HG03378 (cell line): ENCODE measurements around the gene COX19.
"Not testable (repeated sequence)": the region's sequence is repeated elsewhere in the genome, so short reads cannot be mapped to it uniquely, and the experiment has no call there.

ENCODE experiments used
- ATAC-seq: cut with Tn5 transposase; IDR thresholded peaks from one replicate; pipeline ENCODE4 v1.9.1; 2021; ENCODE audit warnings: mild to moderate bottlenecking, moderate library complexity; ENCODE audit not compliant: unreplicated experiment

Gene COX19

DNA sequence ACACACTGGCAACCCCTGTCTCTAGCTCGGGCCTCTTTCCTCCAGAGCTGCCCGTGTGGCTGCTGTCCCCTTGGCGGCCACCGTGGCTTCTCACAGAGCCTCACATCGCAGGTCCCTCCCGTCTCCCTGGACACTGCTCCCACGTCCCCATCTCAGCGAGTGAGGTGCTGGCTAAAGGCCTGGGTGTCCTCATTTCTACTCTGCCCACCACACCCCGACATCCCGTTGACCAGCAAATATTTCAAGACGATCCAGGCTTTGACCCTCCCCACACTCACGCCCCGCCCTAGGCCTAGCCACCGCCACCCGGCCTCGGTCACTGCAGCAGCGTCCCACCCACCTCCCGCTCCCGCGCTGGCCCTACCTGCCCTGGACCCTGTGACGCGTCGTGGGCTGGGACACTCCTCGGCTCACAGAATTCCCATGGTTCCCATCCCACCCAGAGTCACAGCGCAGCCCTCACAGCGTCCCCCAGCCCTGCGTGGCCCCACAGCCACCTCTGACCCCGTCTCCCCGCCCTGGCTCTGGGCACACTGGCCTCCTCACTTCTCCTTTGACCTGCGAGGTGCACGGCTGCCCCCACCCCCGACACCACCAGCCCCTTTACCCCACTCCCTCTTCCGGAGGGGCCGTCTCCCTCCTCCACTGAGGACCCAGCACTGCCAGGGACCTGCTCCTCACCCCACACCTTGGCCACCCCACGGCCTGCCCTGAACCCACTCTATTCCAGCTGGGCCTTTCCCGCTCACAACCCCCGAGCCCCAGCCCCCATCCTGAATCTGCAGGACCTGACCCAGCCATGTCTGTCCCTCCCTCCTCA, 27.7 kb downstream of the COX19 start:
- no peak for ATAC-seq

DNA sequence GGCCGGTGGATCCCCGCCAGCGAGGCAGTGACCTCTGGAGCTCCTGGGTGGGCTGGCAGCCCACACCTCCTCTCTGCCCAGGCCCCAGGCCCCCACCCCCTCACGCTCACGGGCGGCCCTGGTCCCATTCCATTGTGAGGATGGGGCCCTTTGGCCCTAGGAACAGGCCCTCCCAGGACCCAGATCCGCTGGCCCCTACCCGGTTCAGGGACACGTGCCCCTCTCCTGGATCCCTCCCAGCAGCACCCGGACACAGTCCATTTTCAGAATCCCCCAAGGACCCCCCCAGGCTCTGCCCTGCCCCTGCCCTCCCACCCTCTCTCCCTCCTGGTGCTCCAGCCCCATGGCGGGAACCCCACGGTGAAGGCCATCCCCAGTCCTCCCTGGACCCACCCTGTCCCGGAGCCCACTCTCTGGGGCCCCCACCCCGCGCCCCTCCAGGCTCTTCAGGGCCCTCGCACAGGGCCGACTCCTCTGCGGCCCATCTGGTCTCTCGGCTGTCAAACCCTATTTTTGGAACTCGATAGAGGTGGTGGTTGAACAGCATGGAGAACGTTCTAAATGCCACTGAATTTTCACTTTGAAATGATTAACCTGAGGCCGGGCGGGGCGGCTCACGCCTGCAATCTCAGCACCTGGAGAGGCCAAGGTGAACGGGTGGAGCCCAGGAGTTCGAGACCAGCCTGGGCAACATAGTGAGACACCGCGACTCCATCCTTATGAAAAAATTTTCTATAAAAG, 28.9 kb downstream of the COX19 start:
- no peak for ATAC-seq

DNA sequence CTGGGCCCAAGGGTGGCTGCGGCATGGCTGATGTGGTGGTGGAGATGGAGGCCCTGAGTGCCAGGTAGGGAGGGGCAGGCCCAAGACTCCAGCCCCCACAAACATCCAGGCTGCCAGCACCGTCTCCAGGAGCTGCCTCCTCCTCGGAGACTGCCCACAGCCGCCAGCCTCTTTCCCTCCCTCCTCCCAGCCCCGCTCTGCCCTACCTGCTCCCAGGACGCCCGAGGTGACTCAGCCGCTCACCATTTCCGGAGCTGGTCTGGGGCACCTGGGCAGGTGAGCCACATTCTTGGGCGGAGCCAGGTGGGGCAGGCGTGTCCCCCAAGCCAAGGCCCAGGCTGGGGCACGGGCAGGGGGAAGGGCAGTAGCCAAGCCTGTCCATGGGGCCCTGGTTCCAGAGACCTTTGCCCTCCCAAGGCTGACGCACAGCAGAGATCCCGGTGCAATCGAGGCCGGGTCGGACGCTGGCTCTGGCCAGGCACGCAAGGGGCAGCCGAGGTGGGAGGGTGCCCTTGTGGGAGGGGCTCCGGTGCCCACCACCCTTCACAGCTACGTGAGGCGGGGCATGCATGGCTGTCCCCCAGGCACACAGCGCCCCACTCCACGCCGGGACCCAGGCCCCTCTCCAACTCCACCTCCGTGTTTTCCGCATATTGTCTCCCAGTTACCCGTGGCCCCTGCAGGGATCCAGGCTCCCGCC, 29.6 kb downstream of the COX19 start:
- no peak for ATAC-seq

DNA sequence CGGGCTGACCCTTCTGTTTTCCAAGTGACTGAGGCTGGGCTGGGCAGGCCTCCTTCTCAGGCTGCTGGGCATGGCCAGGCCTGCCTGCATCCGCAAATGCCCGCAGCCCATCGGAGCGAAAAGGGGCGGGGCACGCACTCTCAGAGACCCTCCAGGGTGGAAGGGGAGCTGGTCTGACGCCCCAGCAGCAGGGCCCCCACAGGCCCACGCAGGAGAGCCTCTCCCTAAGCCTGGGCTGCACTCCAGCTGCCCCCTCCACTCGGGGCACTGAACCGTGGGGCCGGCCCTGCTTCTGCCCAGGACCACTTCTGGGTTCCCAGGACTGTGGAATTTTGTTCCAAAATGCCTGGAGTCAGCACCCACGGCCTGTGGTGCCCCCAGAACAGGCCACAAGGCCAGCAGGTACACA, 30.2 kb downstream of the COX19 start:
- ATAC-seq = no peak

DNA sequence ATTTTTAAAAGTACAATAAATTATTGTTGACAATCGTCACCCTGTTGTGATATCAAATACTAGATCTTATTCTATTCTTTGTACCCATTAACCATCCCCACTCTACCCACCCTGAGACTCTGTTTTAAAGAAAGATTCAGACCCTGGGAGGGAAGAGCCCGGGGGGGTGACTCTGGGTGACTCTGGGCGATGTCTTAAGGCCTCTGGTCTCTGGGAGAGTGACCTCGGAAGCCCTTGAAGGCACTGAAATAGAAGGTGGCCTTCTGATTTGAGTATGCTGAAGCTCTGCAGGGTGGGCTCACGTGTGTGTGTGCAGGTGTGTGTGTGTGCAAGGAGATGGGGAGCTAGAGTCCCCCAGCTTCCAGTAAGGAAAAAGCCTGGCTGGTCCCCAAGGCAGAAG, 30.6 kb downstream of the COX19 start:
- no peak for ATAC-seq

DNA sequence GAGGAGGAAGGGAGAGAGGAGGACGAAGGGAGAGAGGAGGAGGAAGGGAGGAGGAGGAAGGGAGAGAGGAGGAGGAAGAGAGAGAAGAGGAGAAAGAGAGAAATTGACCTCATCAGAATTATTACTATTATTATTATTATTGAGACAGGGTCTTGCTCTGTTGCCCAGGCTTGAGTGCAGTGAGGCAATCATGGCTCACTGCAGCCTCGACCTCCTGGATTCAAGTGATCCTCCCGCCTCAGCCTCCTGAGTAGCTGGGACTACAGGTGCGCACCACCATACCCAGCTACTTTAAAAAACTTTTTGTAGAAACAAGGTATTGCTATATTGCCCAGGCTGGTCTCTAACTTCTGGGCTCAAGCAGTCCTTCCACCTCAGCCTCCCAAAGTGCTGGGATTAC, 31.6 kb downstream of the COX19 start:
- not testable (repeated sequence) for ATAC-seq

DNA sequence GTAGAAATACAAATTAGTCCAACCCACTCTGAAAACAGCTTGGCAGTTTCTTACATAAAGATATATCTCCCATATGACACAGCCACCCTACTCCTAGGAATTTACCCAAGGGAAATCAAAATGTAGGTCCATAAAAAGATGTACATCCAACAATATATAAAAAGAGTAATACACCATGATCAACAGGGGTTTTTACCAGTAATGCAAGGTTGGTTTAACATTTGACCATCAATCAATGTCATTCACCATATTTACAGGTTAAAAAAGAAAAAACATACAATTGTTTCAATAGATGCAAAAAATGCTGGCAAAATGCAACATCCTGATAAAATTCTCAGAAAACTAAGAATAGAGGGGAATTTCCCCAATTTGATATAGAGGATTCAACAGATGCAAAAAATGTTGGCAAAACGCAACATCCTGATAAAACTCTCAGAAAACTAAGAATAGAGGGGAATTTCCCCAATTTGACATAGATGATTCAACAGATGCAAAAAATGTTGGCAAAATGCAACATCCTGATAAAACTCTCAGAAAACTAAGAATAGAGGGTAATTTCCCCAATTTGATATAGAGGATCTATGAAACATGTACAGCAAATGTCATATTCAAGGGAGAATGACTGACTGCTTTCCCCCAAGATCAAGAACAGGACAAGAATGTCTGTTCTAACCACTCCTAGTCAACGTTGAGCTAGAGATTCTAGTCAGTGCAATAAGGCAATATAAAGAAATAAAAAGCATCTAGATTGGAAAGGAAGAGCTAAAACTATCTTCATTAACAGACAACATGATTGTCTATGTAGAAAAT, 34.5 kb downstream of the COX19 start:
- ATAC-seq = no peak

DNA sequence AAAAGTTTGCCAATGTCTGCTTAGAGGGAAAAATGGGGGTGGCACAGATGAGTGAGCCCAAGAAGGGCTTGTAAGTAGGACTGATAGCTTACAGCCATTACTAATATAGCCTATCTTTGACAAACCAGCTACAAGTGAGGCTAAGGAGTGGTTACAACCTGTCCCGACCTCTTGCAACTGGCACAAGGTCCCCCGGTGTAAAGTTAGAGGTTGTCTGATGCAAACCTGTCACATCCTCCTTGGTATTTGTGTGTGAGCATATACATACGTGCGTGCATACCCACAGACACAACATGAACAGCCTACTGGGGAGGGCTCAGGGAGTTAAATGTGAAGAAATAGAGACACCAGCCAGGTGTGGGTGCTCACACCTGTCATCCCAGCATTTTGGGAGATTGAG, 35.5 kb downstream of the COX19 start:
- ATAC-seq = no peak

DNA sequence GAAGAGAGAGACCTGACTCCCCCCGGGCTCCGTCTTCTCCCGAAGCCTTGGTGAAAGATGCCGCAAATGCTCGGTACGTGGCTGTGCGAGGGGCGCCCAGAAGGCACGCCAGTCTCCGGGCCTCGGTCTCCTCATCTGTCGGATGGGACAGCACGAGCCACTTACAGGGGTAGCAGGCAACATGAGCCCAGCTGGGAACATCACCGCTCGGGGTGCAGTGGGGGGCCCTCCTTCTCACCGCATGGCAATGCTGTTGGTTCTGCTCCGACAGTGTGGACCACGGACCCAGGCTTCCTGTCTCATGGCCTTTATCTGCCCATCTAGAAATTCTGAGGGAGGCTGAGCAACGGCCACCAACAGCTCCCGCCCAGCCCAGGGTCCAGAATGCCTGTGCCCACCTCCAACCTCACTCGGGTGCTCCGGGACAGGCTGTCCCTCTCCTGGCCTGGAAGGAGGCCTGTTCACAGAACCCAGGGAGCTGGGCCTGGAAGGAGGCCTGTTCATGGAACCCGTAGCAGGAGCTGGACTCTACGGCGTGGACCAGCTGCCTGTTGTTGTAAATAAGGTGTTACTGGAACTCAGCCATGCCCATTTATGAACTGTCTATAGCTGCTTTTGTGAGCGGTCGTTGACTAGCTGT, 36.7 kb downstream of the COX19 start:
- no peak for ATAC-seq

DNA sequence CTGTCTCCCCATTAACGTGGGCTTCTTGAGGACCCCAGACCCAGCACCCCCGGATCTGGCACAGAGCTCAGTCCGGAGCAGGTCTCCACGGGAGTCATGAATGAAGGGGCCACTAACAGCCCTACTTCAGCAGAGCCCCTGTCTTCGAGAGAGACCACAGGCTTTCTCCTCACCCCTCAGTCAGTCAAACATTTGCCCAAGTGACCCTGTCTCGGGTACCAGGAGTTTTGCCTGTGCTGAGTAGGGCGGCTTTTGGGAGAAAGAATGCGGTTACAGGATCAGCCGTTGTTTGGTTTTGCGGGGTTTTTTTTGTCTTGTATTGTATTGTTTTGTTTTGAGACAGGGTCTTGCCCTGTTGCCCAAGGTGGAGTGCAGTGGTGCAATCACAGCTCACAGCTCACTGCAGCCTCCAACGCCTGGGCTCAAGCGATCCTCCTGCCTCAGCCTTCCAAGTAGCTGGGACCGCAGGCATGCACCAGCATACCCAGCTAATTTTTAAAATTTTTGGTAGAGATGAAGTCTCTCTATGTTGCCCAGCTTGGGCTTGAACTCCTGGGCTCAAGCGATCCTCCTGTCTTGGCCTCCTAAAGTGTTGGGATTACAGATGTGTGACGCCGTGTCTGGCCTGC, 37.4 kb downstream of the COX19 start:
- ATAC-seq = no peak

DNA sequence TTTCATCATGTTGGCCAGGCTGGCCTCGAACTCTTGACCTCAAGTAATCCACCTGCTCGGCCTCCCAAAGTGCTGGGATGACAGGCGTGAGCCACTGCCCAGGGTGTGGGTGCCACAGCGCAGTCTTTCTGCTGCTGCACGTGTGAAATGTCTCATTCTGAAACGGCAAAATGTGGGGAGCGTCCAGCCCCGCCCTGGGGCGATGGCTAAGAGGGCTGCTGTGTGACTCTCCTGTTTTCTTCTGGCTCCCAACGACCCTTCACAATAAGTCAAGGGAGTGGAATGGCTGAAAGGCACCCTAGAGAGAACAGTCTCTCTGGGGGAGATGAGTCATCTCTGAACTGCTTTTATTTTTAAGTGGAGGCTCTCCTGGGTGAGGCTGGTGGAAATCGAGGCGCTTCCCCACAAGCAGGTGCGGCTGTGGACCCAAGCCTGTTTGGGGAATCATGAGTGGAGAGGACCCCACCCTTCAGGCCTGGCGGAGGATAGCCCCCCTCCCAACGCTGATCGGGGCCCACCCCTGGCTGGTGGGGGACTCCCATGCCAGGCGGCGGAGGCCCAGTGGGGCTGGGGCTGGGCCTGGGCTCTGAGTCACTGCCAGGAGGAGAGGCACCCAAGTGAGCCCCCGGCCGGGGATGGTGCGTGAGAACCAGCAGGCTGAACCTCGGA, 38.8 kb downstream of the COX19 start:
- peak; percentile 85 for ATAC-seq

DNA sequence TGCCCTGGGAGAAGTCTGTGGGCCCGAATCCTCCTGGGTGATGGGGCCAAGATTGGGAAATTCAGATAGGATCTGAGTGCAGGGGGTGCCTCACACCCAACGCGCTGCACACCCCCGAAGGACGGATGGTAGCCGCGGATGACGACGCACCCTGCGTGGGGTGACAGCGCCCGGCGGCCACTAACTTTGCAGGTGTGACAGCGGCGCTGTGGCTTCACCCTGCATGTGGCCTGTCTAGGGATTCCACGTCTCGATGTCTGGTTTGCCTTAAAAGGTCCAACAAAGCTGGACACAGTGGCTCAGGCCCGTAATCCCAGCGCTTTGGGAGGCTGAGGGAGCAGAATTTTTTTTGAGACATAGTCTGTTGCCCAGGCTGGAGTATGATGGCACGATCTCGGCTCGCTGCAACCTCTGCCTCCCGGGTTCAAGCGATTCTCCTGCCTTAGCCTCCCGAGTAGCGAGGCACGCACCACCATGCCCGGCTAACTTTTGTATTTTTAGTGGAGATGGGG, 39.4 kb downstream of the COX19 start:
- no peak for ATAC-seq

DNA sequence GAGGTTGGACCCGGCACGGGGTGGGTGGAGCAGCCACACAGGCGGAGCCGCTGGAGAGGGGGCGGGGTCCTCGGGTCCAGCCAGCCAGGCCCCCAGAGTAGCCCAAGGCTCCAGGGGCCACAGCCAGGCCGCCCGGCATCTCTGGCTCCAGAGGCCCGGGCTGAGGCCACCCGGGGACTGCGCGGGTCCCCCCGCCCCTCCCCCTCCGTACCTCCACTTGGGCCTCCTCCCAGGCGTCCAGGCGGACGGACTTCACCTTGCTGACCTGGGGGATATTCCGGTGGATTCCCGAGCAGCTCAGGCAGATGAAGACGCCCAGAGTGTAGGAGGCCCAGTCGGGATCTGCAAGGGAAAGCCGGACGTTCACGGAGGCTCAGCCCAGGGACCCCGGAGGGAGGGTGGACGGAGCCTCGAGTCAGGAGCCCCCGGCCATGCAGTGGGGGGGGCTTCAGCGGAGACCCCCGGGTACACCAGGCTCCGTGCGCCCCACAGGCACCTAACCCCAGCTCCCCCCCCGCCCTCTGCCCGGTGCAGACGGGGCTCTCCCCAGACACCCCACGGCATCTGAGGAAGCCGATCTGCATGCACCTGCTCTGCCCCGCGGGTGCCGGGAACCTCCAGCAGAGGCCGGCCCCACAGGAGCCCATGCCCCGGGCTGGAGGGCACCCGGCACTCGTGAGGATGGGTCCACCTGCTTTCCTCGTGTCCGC, 40.0 kb downstream of the COX19 start:
- ATAC-seq = no peak

DNA sequence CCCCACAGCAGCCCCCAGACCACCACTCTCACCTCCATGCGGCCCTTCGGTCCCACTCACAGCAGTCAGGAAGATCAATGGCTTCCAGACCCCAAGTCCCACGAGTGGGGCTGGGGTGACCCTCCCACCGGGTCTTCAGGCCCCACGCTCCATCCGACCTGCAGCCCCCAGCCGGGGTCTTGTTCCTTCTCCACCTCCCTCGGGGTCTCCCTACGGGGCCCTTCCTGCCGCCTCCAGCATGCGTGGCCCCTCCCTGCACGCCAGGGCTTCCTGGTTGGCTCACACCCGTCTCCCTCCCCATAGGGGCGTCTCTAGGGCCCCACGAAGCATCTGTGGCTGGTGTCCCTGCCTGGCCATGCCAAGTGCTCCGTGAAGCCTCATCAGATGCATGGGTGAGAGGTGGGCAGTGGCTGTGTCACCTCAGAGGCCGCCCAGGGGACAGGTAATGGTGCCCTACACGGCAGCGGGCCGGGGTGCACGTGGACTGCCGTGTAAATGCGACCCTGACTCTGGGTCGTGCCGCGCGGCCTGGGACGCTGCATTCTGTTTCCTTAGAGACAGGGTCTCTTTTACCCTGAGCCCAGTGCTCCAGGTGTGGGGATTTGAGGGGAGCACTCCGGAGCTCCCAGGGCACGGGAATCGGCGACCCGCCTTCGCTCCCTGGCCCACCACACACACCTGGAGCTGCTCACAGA, 40.7 kb downstream of the COX19 start:
- ATAC-seq = no peak

DNA sequence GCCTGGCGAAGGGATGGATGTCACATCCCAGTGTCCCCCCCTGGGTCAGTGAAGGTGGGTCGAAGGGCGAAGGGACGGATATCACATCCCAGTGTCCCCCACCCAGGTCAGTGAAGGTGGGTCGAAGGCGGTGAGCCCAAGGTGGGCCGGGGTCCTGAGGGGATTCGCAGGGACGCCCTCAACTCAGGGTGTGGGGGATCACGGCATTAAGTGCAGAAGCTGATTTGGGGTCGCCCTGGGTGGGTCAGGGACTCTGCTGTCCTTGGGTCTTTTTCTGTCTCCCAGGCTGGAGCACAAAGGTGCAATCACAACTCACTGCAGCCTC, 42.7 kb downstream of the COX19 start:
- no peak for ATAC-seq

DNA sequence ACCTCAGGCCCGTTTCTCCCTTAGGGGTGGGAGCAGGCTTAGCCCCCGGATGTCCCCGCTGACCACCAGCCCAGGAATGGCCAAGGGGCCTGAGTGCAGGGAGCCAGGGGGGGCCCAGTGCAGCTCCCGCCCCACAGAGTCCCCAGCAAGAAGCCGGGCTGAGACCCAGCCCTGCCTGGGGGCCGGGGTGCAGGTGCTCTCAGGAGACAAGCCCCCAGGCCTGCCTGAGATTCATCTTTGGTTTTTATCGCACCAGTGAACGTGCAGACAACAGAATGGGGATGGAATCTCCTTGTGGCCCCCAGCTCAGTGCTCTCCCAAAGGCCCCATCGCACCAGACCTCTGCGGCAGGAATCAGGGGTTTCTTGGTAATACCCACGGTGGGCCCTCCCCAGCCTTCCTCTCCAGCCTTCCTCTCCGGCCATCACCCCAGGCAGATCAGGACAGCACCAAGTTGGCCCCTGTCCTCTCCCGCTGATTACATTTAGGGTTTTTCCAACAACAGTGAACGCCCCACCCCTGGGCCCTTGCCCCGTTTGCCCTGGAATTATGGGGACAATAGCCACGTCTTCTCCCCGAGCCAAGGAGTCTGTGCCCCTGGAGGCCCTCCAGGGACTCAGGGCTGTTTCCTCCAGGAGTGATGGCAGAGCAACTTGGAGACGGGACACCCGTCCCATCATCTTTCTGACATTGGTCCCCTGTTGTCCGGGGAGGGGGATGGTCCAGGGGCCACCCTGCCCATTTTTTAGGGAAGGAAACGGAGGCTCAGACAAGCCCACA, 43.3 kb downstream of the COX19 start:
- ATAC-seq = no peak

DNA sequence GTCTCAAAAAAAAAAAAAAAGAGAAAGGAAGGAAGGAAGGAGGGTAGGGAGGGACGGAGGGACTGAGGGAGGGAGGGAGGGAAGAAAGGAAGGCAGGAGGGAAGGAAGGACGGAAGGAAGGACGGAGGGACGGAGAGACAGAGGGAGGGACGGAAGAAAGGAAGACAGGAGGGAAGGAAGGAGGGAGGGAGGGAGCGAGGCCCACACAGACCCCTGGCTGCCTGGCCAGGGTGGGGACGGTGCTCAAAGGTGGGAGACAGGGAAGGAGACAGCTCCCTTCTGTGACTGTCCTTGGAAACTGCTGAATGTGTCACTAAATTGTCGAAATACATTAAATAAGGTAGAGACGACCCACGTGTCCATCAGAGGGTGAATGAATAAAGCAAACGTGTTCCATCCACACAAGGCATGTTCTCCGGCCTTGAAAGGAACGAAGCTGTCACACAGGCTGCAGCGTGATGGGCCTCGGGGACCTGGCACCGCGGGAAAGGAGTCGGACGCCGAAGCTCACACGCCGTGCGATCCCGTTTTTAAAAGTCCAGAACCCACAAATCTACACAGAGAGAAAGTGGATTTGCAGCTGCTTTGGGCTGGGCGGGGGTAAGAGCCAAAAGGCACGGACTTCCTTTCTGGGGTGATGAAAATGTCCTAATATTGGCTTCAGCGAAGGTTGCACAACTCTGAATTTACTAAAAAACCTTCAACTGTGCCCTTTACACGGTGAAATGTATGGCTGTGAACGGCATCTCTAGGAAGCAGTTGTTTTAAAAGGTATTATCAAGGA, 44.2 kb downstream of the COX19 start:
- no peak for ATAC-seq
